Neural progenitor cell (in vitro differentiated cells): ENCODE data around the gene CPB2. TPM values are rescaled to one million over a fixed set of nuclear protein-coding genes. Genes with fewer than 3 reads are reported as not detected.

Source experiments
- DNase-seq: peaks from one replicate; pipeline ENCODE4 v3.0.0-alpha.2; 2016; ENCODE audit warnings: low spot score
- H2AFZ ChIP-seq: fragments of 200-600 bp; sonication (generic); replicated peaks from 2 replicates; pipeline ENCODE4 v1.6.1; 2016; ENCODE audit warnings: antibody characterized with exemption
- H3F3A ChIP-seq: fragments of 200-600 bp; sonication (generic); 2 replicates; pipeline ENCODE4 v1.6.1; 2016; ENCODE audit warnings: antibody characterized with exemption, low read depth
- H3K27ac ChIP-seq: fragments of 200-600 bp; sonication (generic); 2 replicates; pipeline ENCODE4 v1.5.1; 2016; ENCODE audit warnings: mild to moderate bottlenecking
- H3K27me3 ChIP-seq: fragments of 200-600 bp; sonication (generic); 2 replicates; pipeline ENCODE4 v1.6.1; 2016; ENCODE audit warnings: mild to moderate bottlenecking, moderate library complexity
- H3K36me3 ChIP-seq: fragments of 200-600 bp; sonication (generic); 2 replicates; pipeline ENCODE4 v1.5.1; 2016
- H3K4me1 ChIP-seq: fragments of 200-600 bp; sonication (generic); 2 replicates; pipeline ENCODE4 v1.6.1; 2016; ENCODE audit warnings: mixed run types
- H3K4me2 ChIP-seq: fragments of 200-600 bp; sonication (generic); 2 replicates; pipeline ENCODE4 v1.6.1; 2016
- H3K4me3 ChIP-seq: fragments of 200-600 bp; sonication (generic); 2 replicates; pipeline ENCODE4 v1.5.1; 2016
- H3K79me2 ChIP-seq: fragments of 200-600 bp; sonication (generic); 2 replicates; pipeline ENCODE4 v1.6.1; 2016; ENCODE audit warnings: low read depth
- H3K9ac ChIP-seq: fragments of 200-600 bp; sonication (generic); 2 replicates; pipeline ENCODE4 v1.6.1; 2016
- H3K9me3 ChIP-seq: fragments of 200-600 bp; sonication (generic); 2 replicates; pipeline ENCODE4 v1.5.1; 2016; ENCODE audit warnings: low read depth
- H4K20me1 ChIP-seq: fragments of 200-600 bp; sonication (generic); 2 replicates; pipeline ENCODE4 v1.6.1; 2016; ENCODE audit warnings: low read depth
- H3K27ac Mint-ChIP-seq: 3 replicates; pipeline ENCODE4 v1.8.0; 2021; ENCODE audit warnings: mixed read lengths
- H3K27me3 Mint-ChIP-seq: 2 replicates; pipeline ENCODE4 v1.8.0; 2022; ENCODE audit warnings: low read depth, mild to moderate bottlenecking, inconsistent platforms, moderate library complexity, mixed read lengths; ENCODE audit not compliant: insufficient read depth
- H3K36me3 Mint-ChIP-seq: 3 replicates; pipeline ENCODE4 v1.8.0; 2021; ENCODE audit warnings: mixed read lengths
- H3K4me1 Mint-ChIP-seq: 3 replicates; pipeline ENCODE4 v1.8.0; 2021; ENCODE audit warnings: mixed read lengths
- H3K4me3 Mint-ChIP-seq: 3 replicates; pipeline ENCODE4 v1.8.0; 2021; ENCODE audit warnings: mild to moderate bottlenecking, moderate library complexity, mixed read lengths
- H3K9me3 Mint-ChIP-seq: 3 replicates; pipeline ENCODE4 v1.8.0; 2020; ENCODE audit warnings: mixed read lengths
- CTCF ChIP-seq: fragments of 200-600 bp; sonication (generic); IDR thresholded peaks from 2 replicates; pipeline ENCODE4 v1.5.1; 2017; ENCODE audit warnings: antibody characterized with exemption, mild to moderate bottlenecking
- EZH2 ChIP-seq: fragments of 200-600 bp; sonication (generic); IDR thresholded peaks from 2 replicates; pipeline ENCODE4 v1.6.1; 2017; ENCODE audit warnings: antibody characterized with exemption, mild to moderate bottlenecking, moderate library complexity
- EZH2phosphoT487 ChIP-seq: fragments of 200-600 bp; sonication (generic); IDR thresholded peaks from 2 replicates; pipeline ENCODE4 v1.6.1; 2017; ENCODE audit warnings: antibody characterized with exemption
- total RNA-seq: library from RNA; depleted of rRNA; stranded (reverse); fragments of >200 nt; gene quantifications from 2 replicates; pipeline ENCODE4 v1.2.3, GENCODE V29; 2015; ENCODE audit warnings: low replicate concordance

Gene CPB2
- total RNA-seq, 1 donor from 2014 or later, result not detected

- no peaks in the 10 kb centered on the region for H3K36me3 ChIP-seq
- peaks cover 4% of the 10 kb centered on the region for H3K4me1 Mint-ChIP-seq
- H3K27ac ChIP-seq, result no peak overlapping the region
- no peak overlapping the region for H2AFZ ChIP-seq
- H3K79me2 ChIP-seq, result no peaks in the 10 kb centered on the region
- no peak overlapping the region for H3K4me3 ChIP-seq
- no peak for TF ChIP-seq EZH2phosphoT487
- TF ChIP-seq CTCF, result no peak
- no peak for TF ChIP-seq EZH2
- DNase-seq, result no peak
- no peaks in the 10 kb centered on the region for H3K36me3 Mint-ChIP-seq
- no peaks in the 10 kb centered on the region for H3K27me3 ChIP-seq
- no peaks in the 10 kb centered on the region for H3K9me3 Mint-ChIP-seq
- no peak overlapping the region for H3K27ac Mint-ChIP-seq
- no peak overlapping the region for H3K9ac ChIP-seq
- no peak overlapping the region for H3K4me2 ChIP-seq
- no peaks in the 10 kb centered on the region for H3F3A ChIP-seq
- H3K27me3 Mint-ChIP-seq, result peaks cover 8% of the 10 kb centered on the region
- no peaks in the 10 kb centered on the region for H4K20me1 ChIP-seq
- no peak overlapping the region for H3K4me3 Mint-ChIP-seq
- H3K4me1 ChIP-seq, result no peaks in the 10 kb centered on the region
- H3K9me3 ChIP-seq, result no peaks in the 10 kb centered on the region
Observed at GRCh38 chr13:46129955-46130618, 25.3 kb upstream of the CPB2 start.

GRCh38 chr13:46129124-46129523 is 24.3 kb upstream of the CPB2 start:
- no peaks in the 10 kb centered on the region for H3K9me3 Mint-ChIP-seq
- no peaks in the 10 kb centered on the region for H3F3A ChIP-seq
- no peak overlapping the region for H3K4me2 ChIP-seq
- no peak overlapping the region for H3K4me3 Mint-ChIP-seq
- H3K9me3 ChIP-seq, result no peaks in the 10 kb centered on the region
- H3K9ac ChIP-seq, result no peak overlapping the region
- no peak overlapping the region for H3K27ac ChIP-seq
- no peaks in the 10 kb centered on the region for H3K4me1 Mint-ChIP-seq
- H3K79me2 ChIP-seq, result no peaks in the 10 kb centered on the region
- DNase-seq, result no peak
- H2AFZ ChIP-seq, result no peak overlapping the region
- H3K36me3 ChIP-seq, result no peaks in the 10 kb centered on the region
- H3K27me3 Mint-ChIP-seq, result peaks cover 8% of the 10 kb centered on the region
- H3K27me3 ChIP-seq, result no peaks in the 10 kb centered on the region
- TF ChIP-seq EZH2 (no peak), EZH2phosphoT487 (no peak), CTCF (no peak)
- H3K4me1 ChIP-seq, result no peaks in the 10 kb centered on the region
- no peak overlapping the region for H3K27ac Mint-ChIP-seq
- no peaks in the 10 kb centered on the region for H3K36me3 Mint-ChIP-seq
- H4K20me1 ChIP-seq, result no peaks in the 10 kb centered on the region
- H3K4me3 ChIP-seq, result no peak overlapping the region

- H3K9me3 ChIP-seq, result no peaks in the 10 kb centered on the region
- H3K27me3 Mint-ChIP-seq, result peaks cover 6% of the 10 kb centered on the region
- no peak overlapping the region for H3K4me3 Mint-ChIP-seq
- DNase-seq, result no peak
- TF ChIP-seq EZH2phosphoT487, result no peak
- no peak for TF ChIP-seq CTCF
- no peak for TF ChIP-seq EZH2
- H3K4me1 Mint-ChIP-seq, result no peaks in the 10 kb centered on the region
- no peaks in the 10 kb centered on the region for H3K36me3 ChIP-seq
- no peak overlapping the region for H3K9ac ChIP-seq
- no peak overlapping the region for H3K4me2 ChIP-seq
- no peaks in the 10 kb centered on the region for H3K9me3 Mint-ChIP-seq
- H3K79me2 ChIP-seq, result no peaks in the 10 kb centered on the region
- H3K4me1 ChIP-seq, result no peaks in the 10 kb centered on the region
- no peaks in the 10 kb centered on the region for H3F3A ChIP-seq
- H3K27ac ChIP-seq, result no peak overlapping the region
- H2AFZ ChIP-seq, result no peak overlapping the region
- H3K4me3 ChIP-seq, result no peak overlapping the region
- H3K36me3 Mint-ChIP-seq, result no peaks in the 10 kb centered on the region
- no peaks in the 10 kb centered on the region for H3K27me3 ChIP-seq
- no peak overlapping the region for H3K27ac Mint-ChIP-seq
- H4K20me1 ChIP-seq, result no peaks in the 10 kb centered on the region
Observed at GRCh38 chr13:46127358-46128023, 22.7 kb upstream of the CPB2 start.
